Inflammatory macrophage treated with lipopolysaccharide for 1 hour (primary cell): ENCODE measurements around the gene NXN.
"Not testable (repeated sequence)": the region's sequence is repeated elsewhere in the genome, so short reads cannot be mapped to it uniquely, and the experiment has no call there.

ENCODE experiments used
- DNase-seq, 2 donors: peaks; one replicate each; pipeline ENCODE4 v3.0.0-alpha.2; 2020 to 2022

The NXN gene

DNA sequence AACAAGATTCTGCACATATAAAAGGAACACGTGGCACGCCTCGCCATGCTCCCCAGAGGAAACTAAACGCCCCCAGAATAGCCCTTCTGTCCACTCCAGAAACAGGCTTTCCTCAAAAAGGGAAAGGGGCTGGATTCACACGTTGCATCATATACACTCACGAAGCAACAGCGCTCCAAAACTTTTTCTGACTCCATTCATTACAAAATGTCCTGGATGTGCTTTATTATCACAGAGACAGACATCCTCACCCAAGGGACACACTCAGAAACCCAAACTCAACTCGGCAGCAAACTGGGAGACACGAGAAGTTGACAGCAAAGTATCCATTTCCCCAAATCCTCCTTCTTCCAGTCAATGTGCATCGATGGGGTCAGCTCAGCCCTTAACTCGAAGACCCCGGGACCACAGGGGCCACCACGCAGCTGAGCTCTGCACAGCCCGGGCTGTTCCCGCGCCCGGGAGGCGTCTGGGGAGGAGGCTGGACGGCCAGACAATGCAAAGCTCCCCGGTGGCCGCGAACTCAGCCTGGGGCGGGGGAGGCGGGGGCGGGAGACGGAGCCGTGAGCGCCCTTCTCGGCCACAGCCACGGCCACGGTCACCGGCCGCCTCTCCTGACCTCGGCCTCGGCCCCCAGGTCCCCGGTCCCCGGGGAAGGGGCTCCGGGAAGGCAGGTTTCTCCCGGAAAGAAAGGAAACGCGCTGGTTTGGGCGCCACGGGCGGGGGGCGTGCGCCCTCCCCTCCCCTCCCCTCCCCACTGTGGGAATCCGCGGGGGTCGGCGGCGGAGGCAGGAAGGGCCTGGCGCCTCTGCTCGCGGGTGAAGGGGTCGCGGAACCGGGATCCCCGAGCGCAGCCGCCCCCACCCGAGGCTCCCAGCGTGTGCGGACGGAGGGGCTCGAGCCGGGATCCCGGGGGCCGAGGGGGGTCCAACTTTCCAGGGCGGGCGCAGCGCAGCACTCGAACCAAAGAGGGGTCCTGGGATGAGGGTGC lies 1.2 kb downstream of the NXN start:
- DNase-seq = no peak

DNA sequence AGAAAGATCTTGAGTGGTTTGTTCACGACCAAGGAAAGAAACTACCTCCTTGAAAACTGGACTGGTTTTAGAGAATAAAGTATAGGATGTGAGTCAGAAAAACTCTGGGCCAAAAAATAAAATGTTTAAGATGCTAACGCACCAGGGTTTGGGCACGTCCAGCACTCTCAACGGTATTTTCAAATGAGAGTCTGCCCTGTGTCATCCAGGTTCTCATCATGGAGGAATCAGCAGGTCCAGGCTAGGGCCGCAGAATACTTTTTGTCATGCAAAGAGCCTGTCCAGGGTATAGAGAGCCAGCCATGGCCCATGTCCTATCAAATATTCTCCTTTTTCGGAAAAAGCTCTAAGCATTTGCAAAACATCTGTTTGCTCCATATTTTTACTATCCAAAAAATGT lies 2.4 kb downstream of the NXN start:
- no peak for DNase-seq

DNA sequence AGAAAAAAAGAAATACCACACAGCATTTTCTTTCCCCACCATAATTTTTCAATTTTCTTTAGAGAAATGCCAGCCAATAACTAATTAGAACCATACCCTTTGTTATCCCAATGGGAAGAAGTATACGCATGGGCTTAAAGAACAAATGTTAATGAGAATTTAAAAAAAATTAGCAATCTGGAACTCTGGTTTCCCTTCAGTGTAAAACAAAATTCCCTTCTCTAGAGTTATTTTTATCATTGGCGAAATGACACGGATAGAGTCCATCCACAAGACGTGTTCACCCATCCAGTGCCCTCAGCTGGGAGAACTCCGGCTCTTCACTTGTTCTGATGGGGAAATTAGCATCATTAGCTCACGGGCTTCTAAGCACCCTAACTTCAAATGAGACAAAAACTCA lies 3.3 kb downstream of the NXN start:
- DNase-seq = no peak

DNA sequence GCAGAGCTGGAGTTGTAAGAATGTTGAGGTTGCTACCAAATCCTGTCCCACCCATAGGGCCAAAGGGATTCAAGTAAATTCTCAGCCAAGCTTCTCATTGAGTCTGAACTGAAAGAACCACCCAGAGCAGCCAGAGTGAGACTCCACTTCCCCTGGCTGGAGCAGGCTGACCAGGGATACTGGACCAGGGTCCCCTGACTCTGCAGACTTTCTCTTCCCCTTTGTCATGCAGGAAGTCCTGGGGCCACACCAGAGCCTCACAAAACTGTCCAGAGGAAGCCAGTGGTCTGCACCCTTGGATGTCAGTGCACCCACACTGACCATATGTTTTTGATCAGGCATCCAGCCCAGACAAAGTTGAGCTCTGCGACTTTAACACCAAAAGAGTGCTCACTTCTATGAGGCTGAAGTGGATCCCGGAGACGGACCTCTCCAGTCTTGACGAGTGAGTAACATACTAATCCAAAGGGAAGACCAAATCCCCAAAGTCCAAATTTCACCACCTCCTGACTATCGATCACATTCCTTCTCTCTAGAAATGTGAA lies 4.1 kb downstream of the NXN start:
- DNase-seq = peak in 1 of 2 donors; percentile 20

DNA sequence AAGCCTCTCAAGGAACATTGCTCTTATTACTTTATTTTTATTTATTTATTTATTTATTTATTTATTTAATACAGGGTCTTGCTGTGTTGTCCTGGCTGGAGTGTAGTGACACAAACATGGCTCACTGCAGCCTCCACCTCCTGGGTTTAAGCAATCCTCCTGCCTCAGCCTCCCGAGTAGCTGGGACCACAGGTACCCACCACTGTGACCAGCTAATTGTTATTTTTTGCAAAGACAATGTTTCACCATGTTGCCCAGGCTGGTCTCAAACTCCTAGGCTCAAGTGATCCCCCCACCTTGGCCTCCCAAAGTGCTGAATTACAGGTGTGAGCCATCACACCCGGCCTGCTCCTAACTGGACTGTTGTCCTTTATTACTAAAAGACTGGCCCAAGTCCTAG lies 4.8 kb downstream of the NXN start:
- DNase-seq = not testable (repeated sequence)

DNA sequence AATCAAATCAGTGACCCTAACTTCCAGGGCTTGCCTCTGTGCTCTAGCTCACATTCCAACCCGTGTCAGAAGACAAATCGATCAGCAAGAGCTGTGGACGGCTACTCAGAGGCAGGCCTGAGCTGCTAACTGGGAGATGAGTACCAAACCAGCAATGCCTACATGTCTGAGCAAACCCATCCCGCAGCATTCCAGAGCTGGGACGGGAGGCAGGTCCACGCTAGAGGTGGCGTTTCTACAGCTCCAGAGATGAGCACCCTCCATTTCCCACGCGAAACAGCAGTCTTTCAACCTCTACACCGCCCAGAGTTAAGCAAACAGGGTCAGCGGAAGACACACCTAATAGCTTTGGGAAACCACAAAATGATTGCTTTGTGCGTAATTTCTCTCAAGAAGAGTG lies 6.5 kb downstream of the NXN start:
- DNase-seq = no peak

DNA sequence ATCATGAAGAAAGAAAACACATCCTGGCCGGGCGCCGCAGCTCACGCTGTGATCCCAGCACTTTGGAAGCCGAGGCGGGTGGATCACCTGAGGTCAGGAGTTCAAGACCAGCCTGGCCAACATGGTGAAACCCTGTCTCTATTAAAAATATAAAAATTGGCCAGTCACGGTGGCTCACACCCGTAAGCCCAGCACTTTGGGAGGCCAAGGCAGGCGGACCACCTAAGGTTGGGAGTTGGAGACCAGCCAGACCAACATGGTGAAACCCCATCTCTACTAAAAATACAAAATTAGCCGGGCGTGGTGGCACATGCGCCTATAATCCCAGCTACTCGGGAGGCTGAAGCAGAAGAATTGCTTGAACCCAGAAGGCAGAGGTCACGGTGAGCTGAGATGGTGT lies 7.7 kb downstream of the NXN start:
- DNase-seq = not testable (repeated sequence)

DNA sequence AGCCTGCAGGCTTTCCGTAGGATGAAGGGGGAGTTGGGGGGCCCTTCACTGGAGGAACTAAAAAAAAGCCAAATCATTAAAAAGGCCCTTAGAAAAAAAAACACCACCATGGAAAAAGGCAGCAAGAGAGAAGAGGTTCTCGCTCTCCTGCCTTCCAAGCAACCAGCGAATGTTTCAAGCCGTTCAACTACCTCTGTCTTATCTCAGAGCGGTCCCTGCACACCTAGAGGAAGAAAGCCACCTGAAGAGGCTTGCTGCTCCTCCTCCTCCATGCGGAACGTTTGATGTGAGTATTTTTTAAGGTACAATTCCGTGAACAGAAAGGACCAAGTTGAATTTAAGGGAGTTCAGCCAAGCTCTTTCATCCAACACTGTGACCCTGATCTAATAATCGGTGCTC lies 9.2 kb downstream of the NXN start:
- DNase-seq = no peak

DNA sequence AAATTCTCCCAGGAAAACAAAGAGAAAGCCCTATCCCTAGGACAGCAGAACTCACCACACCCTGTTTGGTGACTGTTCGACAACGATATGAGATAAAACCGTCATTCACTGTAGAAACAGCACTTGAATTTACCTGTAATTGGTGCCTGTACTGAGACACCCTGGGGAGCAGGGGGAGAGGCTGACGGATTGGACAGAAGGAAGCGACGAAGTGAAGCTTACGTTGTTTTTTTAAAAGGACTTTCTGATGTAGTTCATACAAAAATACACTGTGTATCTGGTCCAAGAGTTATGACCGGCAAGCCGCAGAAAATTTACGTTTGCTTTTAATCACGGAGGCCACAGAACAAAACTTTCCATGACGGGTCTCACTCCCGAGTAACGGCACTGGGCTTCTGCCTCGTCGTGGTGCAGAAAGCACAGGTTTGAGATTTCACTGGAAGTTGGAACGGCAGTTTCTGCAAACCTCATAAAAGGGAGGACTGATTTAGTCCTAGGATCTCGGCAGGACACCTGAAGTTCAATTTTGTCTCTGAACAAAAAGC lies 9.7 kb downstream of the NXN start:
- no peak for DNase-seq

DNA sequence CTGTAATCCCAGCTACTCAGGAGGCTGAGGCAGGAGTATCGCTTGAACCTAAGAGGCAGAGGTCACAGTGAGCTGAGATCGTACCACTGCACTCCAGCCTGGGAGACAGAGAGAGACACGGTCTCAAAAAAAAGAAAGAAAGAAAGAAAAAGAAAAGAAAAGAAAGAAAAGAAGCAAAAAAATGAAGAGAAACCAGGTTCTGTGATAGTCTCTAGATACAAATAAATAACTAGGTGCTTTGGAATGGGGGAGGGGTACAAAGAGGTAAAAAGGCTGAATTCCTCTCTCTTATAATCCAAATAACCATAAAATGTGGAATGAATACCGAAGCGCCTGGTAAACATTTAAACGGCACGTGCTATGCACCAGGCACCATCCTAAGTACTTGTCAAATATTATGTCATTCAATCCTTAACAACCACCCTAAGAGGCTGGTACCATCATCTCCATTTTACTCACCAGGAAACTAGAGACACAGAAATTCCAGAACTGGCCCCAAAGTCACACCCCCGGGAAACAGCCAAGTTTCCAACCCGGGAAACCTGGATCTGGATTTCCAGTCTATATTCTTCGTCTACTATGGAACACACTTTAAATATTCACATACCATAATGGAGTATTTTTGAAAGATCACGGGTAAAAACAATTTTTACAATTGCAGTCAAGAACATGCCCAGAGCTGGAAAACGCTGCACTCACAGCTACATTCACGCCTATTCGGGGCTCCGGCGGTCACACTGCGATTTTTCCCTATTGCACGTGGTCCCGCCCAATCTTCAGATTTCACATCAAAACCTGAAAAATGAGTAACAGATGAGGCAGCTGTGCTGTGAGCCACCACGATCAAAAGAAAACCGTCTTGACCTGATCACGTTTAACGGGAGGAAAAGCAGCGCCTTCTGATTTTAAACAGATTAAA lies 10.5 kb downstream of the NXN start:
- DNase-seq = no peak

DNA sequence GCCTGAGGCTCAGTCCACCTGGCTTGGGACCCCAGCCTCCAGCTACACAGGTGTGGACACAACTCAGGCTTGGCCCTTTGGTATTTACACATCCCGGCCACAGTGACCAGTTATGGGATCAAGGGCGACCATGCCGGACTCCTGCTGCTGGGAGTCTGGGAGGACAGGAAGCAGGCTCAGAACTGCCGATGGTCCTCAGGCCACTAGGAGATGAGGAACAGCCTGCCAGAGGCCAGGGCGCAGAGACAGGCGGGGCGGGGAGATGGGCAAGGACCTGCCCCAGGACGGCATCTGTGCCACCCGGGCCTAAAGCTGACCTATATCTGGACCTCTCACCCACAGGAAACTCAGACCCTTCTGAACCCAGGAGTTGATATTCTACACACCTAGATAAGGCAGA lies 12.5 kb downstream of the NXN start:
- DNase-seq = no peak

DNA sequence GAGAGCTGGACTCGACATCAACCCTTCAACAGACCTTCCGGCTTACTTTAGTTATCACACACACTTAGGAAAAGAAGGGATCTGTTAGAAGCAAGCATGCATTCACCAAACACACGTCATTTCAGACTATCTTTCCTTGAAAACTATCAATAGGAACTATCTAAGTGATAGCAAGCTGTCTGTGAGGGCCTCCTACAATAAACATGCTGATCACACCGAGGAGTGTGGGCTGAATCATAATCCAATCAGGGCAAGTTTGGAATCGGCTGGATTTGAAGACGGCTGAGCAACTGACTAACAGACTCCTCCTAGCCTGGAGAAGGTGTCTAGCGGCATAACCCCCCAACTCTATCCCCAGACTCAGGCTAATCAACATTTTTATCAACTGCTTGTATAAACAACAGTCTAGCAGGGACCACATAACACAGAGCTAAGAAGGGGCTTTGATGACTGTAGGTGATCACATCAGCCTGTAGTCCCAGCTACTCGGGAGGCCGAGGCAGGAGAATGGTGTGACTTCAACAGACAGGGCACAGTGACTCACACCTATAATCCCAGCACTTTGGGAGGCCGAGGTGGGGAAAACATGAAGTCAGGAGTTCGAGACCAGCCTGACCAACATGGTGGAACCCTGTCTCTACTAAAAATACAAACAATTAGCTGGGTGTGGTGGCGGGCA lies 14.1 kb downstream of the NXN start:
- DNase-seq = no peak

DNA sequence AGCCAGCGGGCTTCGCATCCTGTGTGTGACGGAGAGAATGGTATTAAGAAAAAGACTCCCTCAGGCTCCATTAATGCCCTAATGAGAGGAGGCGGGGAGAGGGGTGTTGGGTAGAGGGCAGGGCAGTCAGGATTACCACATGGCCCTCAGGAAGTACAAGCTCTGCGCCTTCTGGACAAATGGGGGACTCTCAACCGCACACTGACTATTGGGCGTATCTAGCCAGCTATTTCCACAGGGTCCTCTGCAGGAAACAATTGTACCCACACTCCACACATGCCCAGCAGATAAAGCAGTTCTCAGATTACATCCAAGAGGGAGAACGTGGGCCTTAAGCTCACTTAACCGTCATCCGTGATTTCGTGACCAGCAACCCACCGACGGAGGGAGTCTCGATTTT lies 14.7 kb downstream of the NXN start:
- DNase-seq = no peak

DNA sequence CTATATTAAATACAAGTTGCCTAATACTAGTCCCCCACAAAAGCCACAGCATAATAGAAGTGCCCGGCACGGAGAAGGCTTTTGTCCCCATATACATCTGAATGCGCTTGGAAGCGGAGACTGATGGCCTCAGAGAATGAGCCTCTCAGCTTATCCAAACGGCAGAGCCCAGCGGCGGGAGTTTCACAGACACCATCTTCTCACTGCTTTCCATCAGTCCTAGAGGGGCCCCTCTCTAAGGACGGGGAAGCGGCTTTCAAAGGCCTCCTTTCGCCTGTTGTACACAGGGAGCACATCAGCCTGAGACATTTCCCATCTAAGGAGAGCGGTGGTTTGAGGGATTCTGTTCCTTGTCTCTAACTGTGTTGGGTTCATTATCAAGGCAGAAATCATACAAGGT lies 16.9 kb downstream of the NXN start:
- no peak for DNase-seq

DNA sequence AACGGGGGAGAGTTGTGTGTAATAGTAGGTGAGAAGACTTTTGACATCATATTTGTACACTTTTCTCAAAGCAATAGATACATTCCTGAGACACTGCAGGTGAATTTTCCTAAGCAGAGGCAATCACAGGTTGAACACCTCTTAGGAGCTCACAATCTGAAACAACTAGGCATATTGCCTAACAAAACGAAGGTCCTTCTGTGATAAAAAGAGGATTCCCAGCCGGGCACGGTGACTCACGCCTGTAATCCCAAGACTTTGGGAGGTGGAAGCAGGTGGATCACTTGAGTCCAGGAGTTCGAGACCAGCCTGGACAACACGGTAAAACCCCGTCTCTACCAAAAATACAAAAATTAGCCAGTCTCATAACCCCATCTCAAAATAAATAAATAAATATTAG lies 17.4 kb downstream of the NXN start:
- no peak for DNase-seq

DNA sequence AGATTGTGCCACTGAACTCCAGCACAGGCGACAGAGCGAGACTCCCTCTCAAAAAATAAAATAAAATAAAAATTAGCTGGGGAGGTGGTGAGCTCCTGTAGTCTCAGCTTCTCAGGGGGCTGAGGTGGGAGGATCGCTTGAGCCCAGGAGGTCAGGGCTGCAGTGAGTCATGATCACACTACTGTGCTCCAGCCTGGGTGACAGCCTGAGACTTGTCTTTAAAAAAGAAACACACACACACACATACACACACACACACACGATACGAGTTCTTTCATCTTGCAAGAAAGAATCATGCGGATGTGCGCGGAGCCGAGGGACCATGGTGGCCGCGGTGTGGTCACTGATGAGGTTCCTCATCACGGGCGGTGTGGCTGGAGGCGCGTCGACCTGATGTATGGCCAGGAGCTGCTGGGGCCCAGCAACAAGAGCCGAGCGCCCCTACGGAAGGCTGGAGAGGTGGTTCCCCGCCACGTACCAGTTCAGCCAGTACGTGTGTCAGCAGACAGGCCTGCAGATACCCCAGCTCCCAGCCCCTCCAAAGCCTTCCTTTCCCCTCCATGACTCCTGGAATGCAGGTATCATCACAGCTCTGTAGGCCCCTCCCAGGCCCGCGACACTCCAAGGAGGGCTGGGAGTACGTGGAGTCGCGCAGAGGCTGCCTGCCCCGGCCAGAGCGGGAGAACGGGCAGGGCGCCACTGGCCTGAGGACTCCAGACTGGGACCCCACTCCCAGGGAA lies 20.7 kb downstream of the NXN start:
- no peak for DNase-seq

DNA sequence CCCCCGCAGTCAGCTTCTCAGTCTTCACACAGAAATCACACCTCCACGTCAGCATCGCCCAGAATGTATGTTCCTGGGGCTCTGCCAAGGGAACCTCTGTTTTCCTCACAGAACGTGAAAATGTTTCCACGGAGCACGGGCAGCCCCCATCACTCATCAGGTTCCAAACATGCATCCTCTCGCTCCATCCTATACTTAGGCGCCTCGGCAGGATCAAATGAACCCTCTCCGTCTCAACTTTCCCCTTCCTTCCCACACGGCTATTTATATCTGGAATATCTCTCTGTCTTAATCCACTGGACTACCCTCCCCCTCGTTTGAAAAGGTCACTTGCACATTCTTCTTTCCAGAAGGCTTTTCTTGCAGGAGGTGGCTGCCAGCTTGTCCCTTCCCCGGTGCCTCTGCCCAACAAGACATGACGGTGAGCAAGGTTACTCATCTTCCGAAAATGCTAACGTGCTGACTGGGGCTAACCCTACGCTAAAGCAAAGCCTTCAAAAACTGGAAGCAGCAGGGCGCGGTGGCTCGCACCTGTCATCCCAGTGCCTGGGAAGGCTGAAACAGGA lies 21.6 kb downstream of the NXN start:
- no peak for DNase-seq

DNA sequence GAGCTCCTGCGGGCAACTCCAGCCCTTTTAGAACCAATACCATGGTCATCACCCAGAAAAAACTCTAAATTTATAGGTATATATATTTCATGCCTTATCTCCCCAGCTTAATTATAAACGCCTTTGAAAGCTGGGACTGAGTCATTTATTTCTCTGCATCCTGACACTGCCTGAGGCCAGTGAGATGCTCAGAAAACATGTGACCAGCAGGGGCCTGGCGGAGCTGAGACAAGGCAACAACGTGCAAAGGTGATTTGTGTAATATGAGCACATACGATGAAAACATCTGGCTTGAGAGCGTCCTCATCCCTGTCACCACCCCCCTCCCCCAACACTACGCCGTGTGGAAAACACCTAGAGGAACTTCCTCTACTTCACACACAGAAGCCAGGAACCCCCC lies 22.7 kb downstream of the NXN start:
- no peak for DNase-seq

DNA sequence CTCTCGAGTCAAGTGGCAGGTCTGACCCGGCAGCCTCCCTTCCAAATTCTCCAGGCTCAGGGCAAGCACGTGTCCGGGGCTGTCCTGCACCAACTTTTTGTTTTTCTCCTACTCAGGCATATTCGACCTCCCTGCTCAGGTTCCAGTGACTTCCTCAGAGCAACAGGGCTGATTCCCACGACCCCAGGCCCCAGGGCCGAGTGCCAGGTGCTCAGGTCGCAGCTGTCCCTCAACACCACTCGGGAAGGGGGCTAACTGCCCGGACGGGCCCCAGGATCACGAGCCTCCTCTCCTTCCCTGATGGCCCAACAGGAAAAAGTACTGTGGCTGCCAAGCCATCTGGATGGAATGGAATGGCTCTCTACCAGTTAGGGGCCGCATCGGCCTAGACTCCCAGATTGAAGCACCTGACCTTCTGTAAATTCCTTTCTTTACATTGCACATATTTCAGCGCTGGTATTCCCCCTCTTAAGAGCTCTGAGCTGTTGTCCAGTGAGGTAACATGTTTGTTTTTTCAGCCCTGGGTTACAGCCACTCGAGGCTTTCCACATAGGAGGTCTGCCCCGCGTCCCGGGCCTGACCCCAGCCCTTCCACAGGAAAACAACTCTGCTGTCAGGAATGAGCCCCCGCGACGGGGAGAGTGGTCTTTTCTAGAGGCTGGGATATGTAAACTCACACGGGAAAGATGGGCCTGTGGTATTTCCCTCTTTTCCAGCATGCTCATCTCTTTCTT lies 25.0 kb downstream of the NXN start:
- no peak for DNase-seq

DNA sequence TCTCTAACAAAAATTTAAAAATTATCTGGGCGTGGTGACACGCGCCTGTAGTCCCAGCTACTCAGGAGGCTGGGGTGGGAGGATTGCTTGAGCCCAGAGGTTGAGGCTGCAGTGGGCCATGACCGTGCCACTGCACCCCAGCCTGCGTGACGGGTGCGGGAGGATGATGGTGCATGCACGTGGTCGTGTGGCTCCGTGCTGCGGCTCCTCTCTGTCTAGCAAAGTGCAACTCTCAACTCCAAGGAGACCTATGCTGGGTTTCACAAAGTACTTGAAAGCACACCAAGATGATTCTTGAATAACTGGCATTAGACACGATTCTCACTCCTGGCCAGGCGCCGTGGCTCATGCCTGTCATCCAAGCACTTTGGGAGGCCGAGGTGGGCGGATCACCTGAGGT lies 25.8 kb downstream of the NXN start:
- no peak for DNase-seq

DNA sequence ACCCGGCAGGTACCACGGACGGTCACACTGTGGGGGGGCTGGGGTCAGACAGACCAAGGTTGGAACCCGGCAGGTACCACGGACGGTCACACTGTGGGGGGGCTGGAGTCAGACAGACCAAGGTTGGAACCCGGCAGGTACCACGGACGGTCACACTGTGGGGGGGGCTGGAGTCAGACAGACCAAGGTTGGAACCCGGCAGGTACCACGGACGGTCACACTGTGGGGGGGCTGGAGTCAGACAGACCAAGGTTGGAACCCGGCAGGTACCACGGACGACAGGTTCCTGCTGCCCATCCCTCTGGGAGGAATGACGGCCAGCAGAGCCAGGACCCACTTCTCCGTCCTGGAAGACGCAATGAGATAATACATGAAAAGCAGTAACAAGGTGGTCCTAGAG lies 27.0 kb downstream of the NXN start:
- DNase-seq = not testable (repeated sequence)
